ENCODE data around the gene GCLC.
"Not testable (repeated sequence)": the region's sequence is repeated elsewhere in the genome, so short reads cannot be mapped to it uniquely, and the experiment has no call there.

Gene GCLC

GRCh38 chr6:53566755-53567154 is 21.9 kb upstream of the GCLC start:
- FAIRE-seq, result no peak
- TF ChIP-seq PAX5 (IDR thresholded peaks at IDR 0.05; ENCODE audit: insufficient read depth, low read length, severe bottlenecking) (no peak), POLR2A (IDR thresholded peaks at IDR 0.05; ENCODE audit: low read depth, low read length) (no peak), POU2F2 (IDR thresholded peaks at IDR 0.05; ENCODE audit: low read depth, low read length) (no peak), TAF1 (IDR thresholded peaks at IDR 0.05; ENCODE audit: low read depth, low read length) (no peak), POLR2AphosphoS5 (IDR thresholded peaks at IDR 0.05; ENCODE audit: low read depth, low read length) (no peak), SPI1 (IDR thresholded peaks at IDR 0.05; ENCODE audit: low read depth, low read length) (no peak)
- DNase-seq (ENCODE audit: insufficient read length, low spot score), result no peak

- FAIRE-seq (no peak), DNase-seq (ENCODE audit: insufficient read length, low spot score) (no peak)
- TF ChIP-seq TAF1 (IDR thresholded peaks at IDR 0.05; ENCODE audit: low read depth, low read length), result no peak
- TF ChIP-seq POU2F2 (IDR thresholded peaks at IDR 0.05; ENCODE audit: low read depth, low read length), result no peak
- no peak for TF ChIP-seq POLR2AphosphoS5 (IDR thresholded peaks at IDR 0.05; ENCODE audit: low read depth, low read length)
- TF ChIP-seq SPI1 (IDR thresholded peaks at IDR 0.05; ENCODE audit: low read depth, low read length), result no peak
- no peak for TF ChIP-seq POLR2A (IDR thresholded peaks at IDR 0.05; ENCODE audit: low read depth, low read length)
- TF ChIP-seq PAX5 (IDR thresholded peaks at IDR 0.05; ENCODE audit: insufficient read depth, low read length, severe bottlenecking), result no peak
Measured at GRCh38 chr6:53565886-53566285, 21.0 kb upstream of the GCLC start.

GRCh38 chr6:53564401-53565065 is 19.6 kb upstream of the GCLC start:
- DNase-seq (ENCODE audit: insufficient read length, low spot score), result no peak
- TF ChIP-seq TAF1 (IDR thresholded peaks at IDR 0.05; ENCODE audit: low read depth, low read length) (no peak), POLR2A (IDR thresholded peaks at IDR 0.05; ENCODE audit: low read depth, low read length) (no peak), SPI1 (IDR thresholded peaks at IDR 0.05; ENCODE audit: low read depth, low read length) (no peak), POU2F2 (IDR thresholded peaks at IDR 0.05; ENCODE audit: low read depth, low read length) (no peak), PAX5 (IDR thresholded peaks at IDR 0.05; ENCODE audit: insufficient read depth, low read length, severe bottlenecking) (no peak), POLR2AphosphoS5 (IDR thresholded peaks at IDR 0.05; ENCODE audit: low read depth, low read length) (no peak)
- FAIRE-seq, result no peak

GRCh38 chr6:53556986-53557715 is 12.2 kb upstream of the GCLC start:
- TF ChIP-seq POLR2A (IDR thresholded peaks at IDR 0.05; ENCODE audit: low read depth, low read length) (no peak), POU2F2 (IDR thresholded peaks at IDR 0.05; ENCODE audit: low read depth, low read length) (no peak), POLR2AphosphoS5 (IDR thresholded peaks at IDR 0.05; ENCODE audit: low read depth, low read length) (no peak), PAX5 (IDR thresholded peaks at IDR 0.05; ENCODE audit: insufficient read depth, low read length, severe bottlenecking) (no peak), SPI1 (IDR thresholded peaks at IDR 0.05; ENCODE audit: low read depth, low read length) (no peak), TAF1 (IDR thresholded peaks at IDR 0.05; ENCODE audit: low read depth, low read length) (no peak)
- FAIRE-seq (no peak), DNase-seq (ENCODE audit: insufficient read length, low spot score) (no peak)

- not testable (repeated sequence) for FAIRE-seq; DNase-seq (ENCODE audit: insufficient read length, low spot score)
Measured at GRCh38 chr6:53553600-53553999, 8.7 kb upstream of the GCLC start.

- not testable (repeated sequence) for DNase-seq (ENCODE audit: insufficient read length, low spot score); FAIRE-seq
- TF ChIP-seq SPI1 (IDR thresholded peaks at IDR 0.05; ENCODE audit: low read depth, low read length), result 0 out of 2 replicates have a peak, but pooled peaks have one; percentile 28
Measured at GRCh38 chr6:53551681-53552080, 6.8 kb upstream of the GCLC start.

GRCh38 chr6:53547811-53548496 is 3.1 kb upstream of the GCLC start:
- TF ChIP-seq TAF1 (IDR thresholded peaks at IDR 0.05; ENCODE audit: low read depth, low read length) (0 out of 2 replicates have a peak, but pooled peaks have one; percentile 37), PAX5 (IDR thresholded peaks at IDR 0.05; ENCODE audit: insufficient read depth, low read length, severe bottlenecking) (no peak), SPI1 (IDR thresholded peaks at IDR 0.05; ENCODE audit: low read depth, low read length) (peak; percentile 54), POLR2AphosphoS5 (IDR thresholded peaks at IDR 0.05; ENCODE audit: low read depth, low read length) (no peak), POLR2A (IDR thresholded peaks at IDR 0.05; ENCODE audit: low read depth, low read length) (no peak), POU2F2 (IDR thresholded peaks at IDR 0.05; ENCODE audit: low read depth, low read length) (no peak)
- peak; percentile 94 for FAIRE-seq

GRCh38 chr6:53547166-53547810 is 2.4 kb upstream of the GCLC start:
- FAIRE-seq, result no peak
- DNase-seq (ENCODE audit: insufficient read length, low spot score), result no peak
- TF ChIP-seq POU2F2 (IDR thresholded peaks at IDR 0.05; ENCODE audit: low read depth, low read length) (no peak), POLR2A (IDR thresholded peaks at IDR 0.05; ENCODE audit: low read depth, low read length) (no peak), PAX5 (IDR thresholded peaks at IDR 0.05; ENCODE audit: insufficient read depth, low read length, severe bottlenecking) (no peak), POLR2AphosphoS5 (IDR thresholded peaks at IDR 0.05; ENCODE audit: low read depth, low read length) (no peak), SPI1 (IDR thresholded peaks at IDR 0.05; ENCODE audit: low read depth, low read length) (no peak), TAF1 (IDR thresholded peaks at IDR 0.05; ENCODE audit: low read depth, low read length) (no peak)

More at GRCh38 chr6:53547811-53548496, 3.1 kb upstream of the GCLC start:
- peak; percentile 81 for DNase-seq (ENCODE audit: insufficient read length, low spot score)

GRCh38 chr6:53546281-53546680 is 1.4 kb upstream of the GCLC start:
- TF ChIP-seq SPI1 (IDR thresholded peaks at IDR 0.05; ENCODE audit: low read depth, low read length) (no peak), PAX5 (IDR thresholded peaks at IDR 0.05; ENCODE audit: insufficient read depth, low read length, severe bottlenecking) (no peak), POU2F2 (IDR thresholded peaks at IDR 0.05; ENCODE audit: low read depth, low read length) (no peak), TAF1 (IDR thresholded peaks at IDR 0.05; ENCODE audit: low read depth, low read length) (no peak), POLR2A (IDR thresholded peaks at IDR 0.05; ENCODE audit: low read depth, low read length) (no peak), POLR2AphosphoS5 (IDR thresholded peaks at IDR 0.05; ENCODE audit: low read depth, low read length) (no peak)
- no peak for DNase-seq (ENCODE audit: insufficient read length, low spot score)
- no peak for FAIRE-seq

Measured in GM12891 (cell line).